ENCODE results near the gene PGLYRP2. TPM values are rescaled to one million over a fixed set of nuclear protein-coding genes. Genes with fewer than 3 reads are reported as not detected.

Gene PGLYRP2
- total and polyA plus RNA-seq, 2 donors (not counting 3 experiments of a cell fraction or from before 2014, with no cell fraction given): 0.03 to 0.18 TPM

DNA sequence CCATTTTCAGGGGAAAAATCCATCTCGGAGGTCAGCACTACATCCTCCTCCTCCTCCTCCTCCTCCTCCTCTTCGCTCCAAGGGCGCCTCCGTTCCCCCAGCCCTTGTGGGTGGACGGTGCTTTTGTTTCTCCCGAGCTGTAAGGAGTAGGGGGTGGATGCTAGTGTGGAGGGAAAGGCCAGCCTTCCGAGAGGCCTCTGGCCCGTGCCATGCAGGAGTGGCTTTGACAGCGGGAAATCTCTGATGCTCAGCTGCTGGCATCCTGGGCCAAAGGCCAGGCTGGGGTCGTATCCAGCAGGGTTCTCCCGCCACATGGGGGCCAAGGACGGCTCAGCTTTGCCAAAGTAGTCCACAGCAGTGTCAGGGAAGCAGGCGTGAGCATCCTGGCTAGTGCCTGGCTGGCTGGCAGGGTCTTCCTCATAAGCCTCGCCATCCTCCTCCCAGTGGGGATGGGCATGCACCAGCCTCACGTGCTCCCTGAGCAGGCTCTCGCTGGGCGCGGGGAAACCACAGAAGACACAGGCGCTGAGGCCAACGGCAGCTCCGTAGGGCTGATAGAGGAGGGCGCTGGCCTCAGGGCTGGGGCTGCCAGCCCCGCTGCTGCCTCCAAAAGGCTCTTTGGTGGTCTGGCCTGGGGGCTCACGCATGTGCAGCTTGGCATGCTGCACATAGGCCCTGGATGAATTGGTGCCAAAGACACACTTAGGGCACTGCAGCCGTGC, 40.1 kb downstream of the PGLYRP2 start:
- intact Hi-C loops (cut with micrococcal nuclease): no loop called here
- CTCF ChIA-PET: no interaction called here
- Histone ChIP-seq H3K9me1 (replicated peaks; ENCODE audit: control insufficient read depth, extremely low read depth, insufficient read depth, low read length) (no peaks in the 10 kb centered on the region), H3K4me2 (ENCODE audit: insufficient read depth, low read length) (no peak overlapping the region), H4K20me1 (replicated peaks; ENCODE audit: control insufficient read depth, extremely low read depth, insufficient read depth, low read length) (no peaks in the 10 kb centered on the region), H3K27ac (ENCODE audit: insufficient read depth, low read depth, low read length) (no peak overlapping the region), H3K36me3 (ENCODE audit: control insufficient read depth in 2 of 2, extremely low read depth in 1 of 2, insufficient read depth in 2 of 2, low read length in 2 of 2) (no peaks in the 10 kb centered on the region), H3K9me3 (replicated peaks; ENCODE audit: control insufficient read depth, insufficient read depth, low read length) (no peaks in the 10 kb centered on the region), H3K9ac (replicated peaks; ENCODE audit: extremely low read depth, insufficient read depth, low read length) (no peak overlapping the region), H3K4me3 (replicated peaks in 1 of 3; ENCODE audit: insufficient read depth in 1 of 3, low read depth in 1 of 3, low read length in 3 of 3) (no peak overlapping the region), H2AFZ (ENCODE audit: low read depth, low read length) (no peak overlapping the region), H3K27me3 (ENCODE audit: control insufficient read depth in 2 of 2, insufficient read depth in 2 of 2, low read length in 2 of 2) (no peaks in the 10 kb centered on the region), H3K4me1 (ENCODE audit: control insufficient read depth, extremely low read depth, insufficient read depth, low read length) (no peaks in the 10 kb centered on the region), H3K79me2 (ENCODE audit: control insufficient read depth, insufficient read depth, low read length) (no peaks in the 10 kb centered on the region)
- TF ChIP-seq MYC (IDR thresholded peaks at IDR 0.05; ENCODE audit: low read depth, low read length) (no peak), FOS (IDR thresholded peaks at IDR 0.05; ENCODE audit: borderline replicate concordance, insufficient read depth, low read length) (no peak), GATA2 (IDR thresholded peaks at IDR 0.05; ENCODE audit: insufficient read depth, insufficient read length, low read depth, low read length) (no peak), POLR2A (IDR thresholded peaks at IDR 0.05; ENCODE audit: low read depth, low read length) (no peak), POLR2AphosphoS5 (IDR thresholded peaks at IDR 0.05; ENCODE audit: insufficient read depth, low read depth, low read length) (no peak), EZH2 (IDR thresholded peaks at IDR 0.05; ENCODE audit: borderline replicate concordance, low read depth, low read length, severe bottlenecking) (no peak), JUN (IDR thresholded peaks at IDR 0.05; ENCODE audit: borderline replicate concordance, insufficient read depth, insufficient read length, low read depth) (no peak)
- TF ChIP-seq, protein P1, sequence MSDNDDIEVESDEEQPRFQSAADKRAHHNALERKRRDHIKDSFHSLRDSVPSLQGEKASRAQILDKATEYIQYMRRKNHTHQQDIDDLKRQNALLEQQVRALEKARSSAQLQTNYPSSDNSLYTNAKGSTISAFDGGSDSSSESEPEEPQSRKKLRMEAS (IDR thresholded peaks at IDR 0.05; ENCODE audit: insufficient read depth, insufficient read length): no peak
- TF ChIP-seq, protein P2, sequence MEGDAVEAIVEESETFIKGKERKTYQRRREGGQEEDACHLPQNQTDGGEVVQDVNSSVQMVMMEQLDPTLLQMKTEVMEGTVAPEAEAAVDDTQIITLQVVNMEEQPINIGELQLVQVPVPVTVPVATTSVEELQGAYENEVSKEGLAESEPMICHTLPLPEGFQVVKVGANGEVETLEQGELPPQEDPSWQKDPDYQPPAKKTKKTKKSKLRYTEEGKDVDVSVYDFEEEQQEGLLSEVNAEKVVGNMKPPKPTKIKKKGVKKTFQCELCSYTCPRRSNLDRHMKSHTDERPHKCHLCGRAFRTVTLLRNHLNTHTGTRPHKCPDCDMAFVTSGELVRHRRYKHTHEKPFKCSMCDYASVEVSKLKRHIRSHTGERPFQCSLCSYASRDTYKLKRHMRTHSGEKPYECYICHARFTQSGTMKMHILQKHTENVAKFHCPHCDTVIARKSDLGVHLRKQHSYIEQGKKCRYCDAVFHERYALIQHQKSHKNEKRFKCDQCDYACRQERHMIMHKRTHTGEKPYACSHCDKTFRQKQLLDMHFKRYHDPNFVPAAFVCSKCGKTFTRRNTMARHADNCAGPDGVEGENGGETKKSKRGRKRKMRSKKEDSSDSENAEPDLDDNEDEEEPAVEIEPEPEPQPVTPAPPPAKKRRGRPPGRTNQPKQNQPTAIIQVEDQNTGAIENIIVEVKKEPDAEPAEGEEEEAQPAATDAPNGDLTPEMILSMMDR (IDR thresholded peaks at IDR 0.05; ENCODE audit: extremely low read depth in 1 of 2, insufficient read depth in 1 of 2, low read depth in 1 of 2, low read length in 2 of 2): no peak
- DNase-seq (ENCODE audit: low read depth, low spot score): no peak
- no peak for FAIRE-seq
- no TSS peak for BruUV-seq (replicated peaks)
- POLR2A ChIA-PET: no interaction called here
- dilution Hi-C loops (cut with MboI; ENCODE audit: extremely low pct_ligation_motif_present, low sequenced_read_pairs): no loop called here
